GM23338 (cell line): Measurements from ENCODE around the gene SBF2.

Experiments used
- CREB1 ChIP-seq: fragments of 250-450 bp; sonication (Bioruptor Pico); IDR thresholded peaks from 2 replicates; pipeline ENCODE4 v1.5.0; 2020; ENCODE audit warnings: low read depth, mild to moderate bottlenecking, moderate library complexity
- CTCF ChIP-seq, 2 experiments: fragments of 200-600 bp in 1 of 2; sonication (generic) in 1 of 2; conservative IDR thresholded peaks; 2 replicates each; pipeline versions ENCODE4 v1.5.1 to v1.6.1; 2016 to 2017; ENCODE audit warnings: antibody characterized with exemption in 2 of 2, low read depth in 2 of 2, mild to moderate bottlenecking in 2 of 2, moderate library complexity in 1 of 2
- ETS1 ChIP-seq: IDR thresholded peaks from 2 replicates; pipeline ENCODE4 v1.6.1; 2016; ENCODE audit warnings: antibody characterized with exemption
- EZH2 ChIP-seq: fragments of 200-600 bp; sonication (generic); IDR thresholded peaks from one replicate; pipeline ENCODE4 v1.8.0; 2017; ENCODE audit warnings: antibody characterized with exemption, mild to moderate bottlenecking, low read depth; ENCODE audit not compliant: unreplicated experiment
- EZH2phosphoT487 ChIP-seq: fragments of 200-600 bp; sonication (generic); IDR thresholded peaks from one replicate; pipeline ENCODE4 v1.8.1; 2018; ENCODE audit warnings: antibody characterized with exemption; ENCODE audit not compliant: unreplicated experiment
- JUNB ChIP-seq: IDR thresholded peaks from one replicate; pipeline ENCODE4 v1.6.1; 2016; ENCODE audit warnings: antibody characterized with exemption; ENCODE audit not compliant: unreplicated experiment
- REST ChIP-seq: IDR thresholded peaks from one replicate; pipeline ENCODE4 v1.6.1; 2018; ENCODE audit warnings: antibody characterized with exemption; ENCODE audit not compliant: unreplicated experiment
- ZNF114 ChIP-seq: fragments of 250-450 bp; sonication (Bioruptor Pico); IDR thresholded peaks from 2 replicates; pipeline ENCODE4 v1.5.0; 2020; ENCODE audit warnings: mild to moderate bottlenecking, moderate library complexity

- TF ChIP-seq JUNB = no peak
- no peak for TF ChIP-seq CTCF (conservative IDR thresholded peaks at IDR 0.05; ENCODE audit: low read depth in 2 of 2)
- TF ChIP-seq EZH2 = no peak
- no peak for TF ChIP-seq EZH2phosphoT487
- TF ChIP-seq ZNF114 (CRISPR knock-in tag) = no peak
- TF ChIP-seq REST = no peak
- TF ChIP-seq ETS1 = no peak
- no peak for TF ChIP-seq CREB1
These were observed 557.7 kb downstream of the SBF2 start for GRCh38 chr11:9736365-9736764.
